Measurements from ENCODE around the gene MAPK6. TPM values are rescaled to one million over a fixed set of nuclear protein-coding genes. Genes with fewer than 3 reads are reported as not detected.

The MAPK6 gene
- total RNA-seq: 23.5 TPM

DNA sequence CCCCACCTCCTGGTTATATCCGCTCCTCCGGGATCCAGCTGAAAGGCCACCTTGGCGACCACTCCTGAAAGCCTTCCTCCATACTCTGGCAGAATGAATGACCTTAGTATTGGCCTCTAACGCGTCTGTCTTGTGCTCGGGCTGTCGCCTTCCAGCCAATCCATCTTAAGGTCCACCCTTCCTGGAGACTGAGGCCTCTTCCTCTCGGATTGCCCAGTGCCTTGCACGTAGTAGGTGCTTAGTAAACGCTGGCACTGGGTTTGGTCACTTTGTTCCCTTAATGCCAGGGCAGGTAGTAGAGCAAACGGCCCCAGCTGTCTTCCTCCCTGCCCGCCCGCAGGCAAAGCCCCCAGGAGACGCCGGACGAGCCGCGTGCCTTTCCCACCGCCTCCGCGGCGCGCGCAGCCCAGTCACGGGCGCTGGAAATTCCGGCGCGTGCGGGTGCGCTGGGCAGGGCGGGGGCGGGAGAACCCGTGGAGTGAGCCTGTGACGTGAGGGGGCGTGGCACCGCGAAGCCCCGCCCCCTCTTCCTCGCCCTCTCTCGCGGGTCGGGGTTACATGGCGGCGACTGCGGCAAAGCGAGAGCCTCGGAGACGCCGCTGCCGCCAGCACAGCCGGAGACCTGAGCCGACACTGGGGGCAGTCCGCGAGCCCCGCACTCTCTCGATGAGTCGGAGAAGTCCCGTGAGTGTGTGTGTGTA lies at the start of gene MAPK6:
Gene MAPK6, plus strand, starts transcription at position 527 of the 701 bp plus-strand sequence. CDS start 27,242 bp downstream, outside the sequence.
- Histone ChIP-seq H3K9ac (ENCODE audit: low read depth in 1 of 3, low read length in 3 of 3) (peak within 1 kb of the TSS; percentile 86 to 91 (median 90)), H3K27ac (ENCODE audit: low read depth, low read length) (peak within 1 kb of the TSS; percentile 96), H3K36me3 (ENCODE audit: control insufficient read depth in 3 of 3, insufficient read depth in 3 of 3, low read length in 3 of 3) (no peaks in the 10 kb centered on the region), H3K4me3 (ENCODE audit: low read length in 3 of 3) (peak within 1 kb of the TSS; percentile 81 to 95 (median 83)), H3K9me3 (ENCODE audit: control insufficient read depth in 3 of 3, low read length in 3 of 3) (no peaks in the 10 kb centered on the region), H3K27me3 (ENCODE audit: control insufficient read depth in 3 of 3, insufficient read depth in 3 of 3, low read length in 3 of 3) (no peaks in the 10 kb centered on the region), H3K4me1 (ENCODE audit: control insufficient read depth in 3 of 3, insufficient read depth in 3 of 3, low read length in 3 of 3) (peaks cover 15 to 22% (median 20%) of the 10 kb centered on the region in 3 donors)

DNA sequence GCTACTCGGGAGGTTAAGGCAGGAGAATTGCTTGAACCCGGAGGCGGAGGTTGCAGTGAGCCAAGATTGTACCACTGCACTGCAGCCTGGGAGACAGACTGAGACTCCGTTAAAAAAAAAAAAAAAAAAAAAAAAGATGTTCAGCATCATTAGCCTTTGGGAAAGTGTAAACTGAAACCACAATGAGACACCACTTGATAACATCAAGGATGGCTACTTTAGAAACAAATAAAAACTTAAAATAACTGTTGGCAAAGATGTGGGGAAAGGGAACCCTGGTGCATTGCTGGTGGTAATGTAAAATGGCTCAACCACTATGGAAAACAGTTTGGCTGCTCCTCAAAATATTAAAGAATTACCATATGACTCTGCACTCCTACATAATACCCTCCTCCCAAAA lies 49.3 kb upstream of the MAPK6 start:
- no peak overlapping the region for H3K4me3 ChIP-seq (ENCODE audit: low read length in 3 of 3)
- H3K9ac ChIP-seq (ENCODE audit: low read depth in 1 of 3, low read length in 3 of 3): no peak overlapping the region
- no peaks in the 10 kb centered on the region for H3K9me3 ChIP-seq (ENCODE audit: control insufficient read depth in 3 of 3, low read length in 3 of 3)
- H3K27ac ChIP-seq (ENCODE audit: low read depth, low read length): no peak overlapping the region
- peaks cover 2 to 7% (median 4%) of the 10 kb centered on the region in 3 donors for H3K36me3 ChIP-seq (ENCODE audit: control insufficient read depth in 3 of 3, insufficient read depth in 3 of 3, low read length in 3 of 3)
- H3K4me1 ChIP-seq (ENCODE audit: control insufficient read depth in 3 of 3, insufficient read depth in 3 of 3, low read length in 3 of 3): peaks cover 5 to 20% (median 7%) of the 10 kb centered on the region in 3 donors
- no peaks in the 10 kb centered on the region for H3K27me3 ChIP-seq (ENCODE audit: control insufficient read depth in 3 of 3, insufficient read depth in 3 of 3, low read length in 3 of 3)

- peaks cover 2 to 7% (median 4%) of the 10 kb centered on the region in 3 donors for H3K36me3 ChIP-seq (ENCODE audit: control insufficient read depth in 3 of 3, insufficient read depth in 3 of 3, low read length in 3 of 3)
- peak overlapping the region; percentile 94 to 96 (median 96) for H3K4me3 ChIP-seq (ENCODE audit: low read length in 3 of 3)
- peak overlapping the region in 1 of 3 donors; percentile 99 for H3K9ac ChIP-seq (ENCODE audit: low read depth in 1 of 3, low read length in 3 of 3)
- no peaks in the 10 kb centered on the region for H3K9me3 ChIP-seq (ENCODE audit: control insufficient read depth in 3 of 3, low read length in 3 of 3)
- H3K27ac ChIP-seq (ENCODE audit: low read depth, low read length): no peak overlapping the region
- H3K4me1 ChIP-seq (ENCODE audit: control insufficient read depth in 3 of 3, insufficient read depth in 3 of 3, low read length in 3 of 3): peaks cover 5 to 20% (median 7%) of the 10 kb centered on the region in 3 donors
- no peaks in the 10 kb centered on the region for H3K27me3 ChIP-seq (ENCODE audit: control insufficient read depth in 3 of 3, insufficient read depth in 3 of 3, low read length in 3 of 3)
Observed at GRCh38 chr15:51970132-51970817, 48.7 kb upstream of the MAPK6 start.

- Histone ChIP-seq H3K9ac (ENCODE audit: low read depth in 1 of 3, low read length in 3 of 3) (peak overlapping the region; percentile 92 to 99 (median 99)), H3K4me3 (ENCODE audit: low read length in 3 of 3) (peak overlapping the region; percentile 94 to 96 (median 96)), H3K27ac (ENCODE audit: low read depth, low read length) (peak overlapping the region; percentile 92), H3K9me3 (ENCODE audit: control insufficient read depth in 3 of 3, low read length in 3 of 3) (no peaks in the 10 kb centered on the region), H3K4me1 (ENCODE audit: control insufficient read depth in 3 of 3, insufficient read depth in 3 of 3, low read length in 3 of 3) (peaks cover 5 to 20% (median 7%) of the 10 kb centered on the region in 3 donors), H3K36me3 (ENCODE audit: control insufficient read depth in 3 of 3, insufficient read depth in 3 of 3, low read length in 3 of 3) (peaks cover under 1 to 2% (median 2%) of the 10 kb centered on the region in 3 donors), H3K27me3 (ENCODE audit: control insufficient read depth in 3 of 3, insufficient read depth in 3 of 3, low read length in 3 of 3) (no peaks in the 10 kb centered on the region)
Observed at GRCh38 chr15:51971032-51971374, 48.0 kb upstream of the MAPK6 start.

DNA sequence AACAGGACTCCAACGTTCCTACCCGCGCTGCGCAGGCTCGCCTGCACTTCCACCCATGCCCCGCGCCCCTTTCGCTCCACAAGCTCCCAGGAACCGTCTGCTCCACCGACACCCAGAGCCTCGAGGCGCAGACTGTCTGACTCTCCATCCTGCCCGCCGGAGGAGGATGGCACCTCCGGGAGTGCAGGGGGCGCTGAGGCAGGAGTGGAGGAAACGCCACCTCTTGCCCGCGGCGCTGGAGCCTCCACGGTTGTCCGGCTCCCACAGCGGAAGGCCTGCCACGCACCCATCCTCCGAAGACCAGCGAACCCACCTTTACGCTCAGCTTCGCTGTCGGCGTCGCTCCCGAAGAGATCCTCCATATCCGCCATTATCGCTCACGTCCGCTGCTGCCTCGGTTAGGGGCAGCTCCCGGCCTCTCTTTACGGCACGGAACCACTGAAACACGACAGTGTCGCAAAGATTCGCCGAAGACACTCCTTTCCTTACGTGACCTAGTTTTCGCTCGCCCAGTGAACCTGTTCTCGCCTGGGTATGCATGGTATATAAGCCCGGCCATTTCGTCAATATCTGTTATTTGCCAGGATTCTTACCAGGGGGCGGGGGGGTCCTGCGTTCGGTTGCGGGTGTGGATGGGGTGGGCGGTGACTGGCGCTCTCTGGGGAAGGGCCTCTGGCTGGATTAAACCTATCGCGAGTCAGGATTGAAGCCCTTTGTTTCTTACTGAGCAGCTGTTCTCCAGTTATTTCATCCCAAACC lies 47.5 kb upstream of the MAPK6 start, which contains the start of gene LEO1:
Gene LEO1, minus strand, starts transcription at position 404 of the 759 bp plus-strand sequence. Its CDS starts 33 bp downstream, at position 371.
- Histone ChIP-seq H3K27me3 (ENCODE audit: control insufficient read depth in 3 of 3, insufficient read depth in 3 of 3, low read length in 3 of 3) (no peaks in the 10 kb centered on the region), H3K4me1 (ENCODE audit: control insufficient read depth in 3 of 3, insufficient read depth in 3 of 3, low read length in 3 of 3) (peaks cover 5 to 20% (median 7%) of the 10 kb centered on the region in 3 donors), H3K4me3 (ENCODE audit: low read length in 3 of 3) (peak within 1 kb of the TSS; percentile 94 to 96 (median 96)), H3K9me3 (ENCODE audit: control insufficient read depth in 3 of 3, low read length in 3 of 3) (no peaks in the 10 kb centered on the region), H3K27ac (ENCODE audit: low read depth, low read length) (peak within 1 kb of the TSS; percentile 92), H3K9ac (ENCODE audit: low read depth in 1 of 3, low read length in 3 of 3) (peak within 1 kb of the TSS; percentile 92 to 99 (median 99)), H3K36me3 (ENCODE audit: control insufficient read depth in 3 of 3, insufficient read depth in 3 of 3, low read length in 3 of 3) (peaks cover 0 to 2% (median 2%) of the 10 kb centered on the region in 3 donors)

DNA sequence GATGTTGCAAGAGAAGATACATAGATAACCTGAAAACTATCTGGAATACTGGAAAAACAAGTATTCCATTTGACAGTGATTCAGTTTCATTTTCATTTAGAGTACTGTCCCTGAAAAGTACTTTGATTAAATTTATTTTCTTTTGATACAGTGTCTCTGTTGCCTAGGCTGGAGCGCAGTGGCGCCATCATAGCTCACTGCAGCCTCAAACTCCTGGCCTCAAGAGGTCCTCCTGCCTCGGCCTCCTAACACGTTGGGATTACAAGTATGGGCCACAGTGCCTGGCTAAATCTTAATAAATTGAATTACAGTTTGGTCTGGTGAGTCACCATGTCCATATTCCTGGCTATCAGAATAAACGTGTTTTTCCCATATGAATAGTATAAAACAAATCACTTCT lies 45.8 kb upstream of the MAPK6 start:
- Histone ChIP-seq H3K36me3 (ENCODE audit: control insufficient read depth in 3 of 3, insufficient read depth in 3 of 3, low read length in 3 of 3) (peaks cover 0 to 2% (median 2%) of the 10 kb centered on the region in 3 donors), H3K4me1 (ENCODE audit: control insufficient read depth in 3 of 3, insufficient read depth in 3 of 3, low read length in 3 of 3) (peaks cover 5 to 20% (median 7%) of the 10 kb centered on the region in 3 donors), H3K27ac (ENCODE audit: low read depth, low read length) (no peak overlapping the region), H3K9ac (ENCODE audit: low read depth in 1 of 3, low read length in 3 of 3) (no peak overlapping the region), H3K4me3 (ENCODE audit: low read length in 3 of 3) (no peak overlapping the region), H3K27me3 (ENCODE audit: control insufficient read depth in 3 of 3, insufficient read depth in 3 of 3, low read length in 3 of 3) (no peaks in the 10 kb centered on the region), H3K9me3 (ENCODE audit: control insufficient read depth in 3 of 3, low read length in 3 of 3) (no peaks in the 10 kb centered on the region)

GRCh38 chr15:51973775-51974174 lies 45.2 kb upstream of the MAPK6 start:
- Histone ChIP-seq H3K4me1 (ENCODE audit: control insufficient read depth in 3 of 3, insufficient read depth in 3 of 3, low read length in 3 of 3) (peaks cover 5 to 20% (median 7%) of the 10 kb centered on the region in 3 donors), H3K27ac (ENCODE audit: low read depth, low read length) (no peak overlapping the region), H3K9ac (ENCODE audit: low read depth in 1 of 3, low read length in 3 of 3) (no peak overlapping the region), H3K4me3 (ENCODE audit: low read length in 3 of 3) (no peak overlapping the region), H3K9me3 (ENCODE audit: control insufficient read depth in 3 of 3, low read length in 3 of 3) (no peaks in the 10 kb centered on the region), H3K27me3 (ENCODE audit: control insufficient read depth in 3 of 3, insufficient read depth in 3 of 3, low read length in 3 of 3) (no peaks in the 10 kb centered on the region), H3K36me3 (ENCODE audit: control insufficient read depth in 3 of 3, insufficient read depth in 3 of 3, low read length in 3 of 3) (peaks cover 0 to 2% (median 2%) of the 10 kb centered on the region in 3 donors)

- Histone ChIP-seq H3K4me1 (ENCODE audit: control insufficient read depth in 3 of 3, insufficient read depth in 3 of 3, low read length in 3 of 3) (peaks cover 6 to 10% (median 9%) of the 10 kb centered on the region in 3 donors), H3K36me3 (ENCODE audit: control insufficient read depth in 3 of 3, insufficient read depth in 3 of 3, low read length in 3 of 3) (no peaks in the 10 kb centered on the region), H3K9me3 (ENCODE audit: control insufficient read depth in 3 of 3, low read length in 3 of 3) (no peaks in the 10 kb centered on the region), H3K27ac (ENCODE audit: low read depth, low read length) (peak overlapping the region; percentile 67), H3K27me3 (ENCODE audit: control insufficient read depth in 3 of 3, insufficient read depth in 3 of 3, low read length in 3 of 3) (no peaks in the 10 kb centered on the region), H3K4me3 (ENCODE audit: low read length in 3 of 3) (peak overlapping the region; percentile 25 to 59 (median 58)), H3K9ac (ENCODE audit: low read depth in 1 of 3, low read length in 3 of 3) (peak overlapping the region; percentile 34 to 69 (median 46))
Observed at GRCh38 chr15:51982013-51982769, 36.8 kb upstream of the MAPK6 start.

GRCh38 chr15:51982770-51983103 lies 36.3 kb upstream of the MAPK6 start:
- Histone ChIP-seq H3K27me3 (ENCODE audit: control insufficient read depth in 3 of 3, insufficient read depth in 3 of 3, low read length in 3 of 3) (no peaks in the 10 kb centered on the region), H3K9me3 (ENCODE audit: control insufficient read depth in 3 of 3, low read length in 3 of 3) (no peaks in the 10 kb centered on the region), H3K4me3 (ENCODE audit: low read length in 3 of 3) (no peak overlapping the region), H3K27ac (ENCODE audit: low read depth, low read length) (no peak overlapping the region), H3K36me3 (ENCODE audit: control insufficient read depth in 3 of 3, insufficient read depth in 3 of 3, low read length in 3 of 3) (no peaks in the 10 kb centered on the region), H3K9ac (ENCODE audit: low read depth in 1 of 3, low read length in 3 of 3) (no peak overlapping the region), H3K4me1 (ENCODE audit: control insufficient read depth in 3 of 3, insufficient read depth in 3 of 3, low read length in 3 of 3) (peaks cover 6 to 10% (median 9%) of the 10 kb centered on the region in 3 donors)
